Vagina (tissue), 2 donors: Measurements from ENCODE around the gene HS6ST3.

ENCODE experiments used
- POLR2A ChIP-seq, 2 donors: fragments of 450-650 bp; IDR thresholded peaks; one replicate each; pipeline ENCODE4 v1.6.1; 2017; ENCODE audit warnings: antibody characterized with exemption in 2 of 2, mild to moderate bottlenecking in 2 of 2, moderate library complexity in 2 of 2
- TF ChIP-seq, protein P1 (sequence below), 3 experiments: fragments of 450-650 bp in 2 of 3; fragments of 200-600 bp in 1 of 3; sonication (generic) in 1 of 3; IDR thresholded peaks; one replicate each; pipeline ENCODE4 v1.5.1; 2017 to 2019; ENCODE audit warnings: antibody characterized with exemption in 3 of 3, mild to moderate bottlenecking in 2 of 3, moderate library complexity in 2 of 3

DNA sequence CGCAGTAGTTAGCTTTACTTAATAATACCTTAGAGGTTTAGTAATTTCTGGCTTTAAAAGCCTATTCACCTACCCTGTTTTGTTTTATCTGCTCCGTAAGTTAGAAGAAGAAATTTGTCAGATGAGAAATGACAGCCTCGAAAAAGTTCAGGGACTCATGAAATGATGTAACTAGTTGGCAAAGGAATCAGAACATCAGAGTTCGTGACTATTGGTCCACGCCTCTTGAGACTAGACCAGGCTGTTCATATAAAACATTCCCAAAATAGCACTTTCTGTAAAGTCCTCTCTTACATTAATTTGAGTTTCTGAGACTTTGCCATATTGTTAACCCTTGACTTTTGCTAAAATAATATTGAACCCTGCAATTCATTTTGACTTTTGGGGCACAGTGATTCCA, 92.0 kb downstream of the HS6ST3 start:
- TF ChIP-seq, protein P1, sequence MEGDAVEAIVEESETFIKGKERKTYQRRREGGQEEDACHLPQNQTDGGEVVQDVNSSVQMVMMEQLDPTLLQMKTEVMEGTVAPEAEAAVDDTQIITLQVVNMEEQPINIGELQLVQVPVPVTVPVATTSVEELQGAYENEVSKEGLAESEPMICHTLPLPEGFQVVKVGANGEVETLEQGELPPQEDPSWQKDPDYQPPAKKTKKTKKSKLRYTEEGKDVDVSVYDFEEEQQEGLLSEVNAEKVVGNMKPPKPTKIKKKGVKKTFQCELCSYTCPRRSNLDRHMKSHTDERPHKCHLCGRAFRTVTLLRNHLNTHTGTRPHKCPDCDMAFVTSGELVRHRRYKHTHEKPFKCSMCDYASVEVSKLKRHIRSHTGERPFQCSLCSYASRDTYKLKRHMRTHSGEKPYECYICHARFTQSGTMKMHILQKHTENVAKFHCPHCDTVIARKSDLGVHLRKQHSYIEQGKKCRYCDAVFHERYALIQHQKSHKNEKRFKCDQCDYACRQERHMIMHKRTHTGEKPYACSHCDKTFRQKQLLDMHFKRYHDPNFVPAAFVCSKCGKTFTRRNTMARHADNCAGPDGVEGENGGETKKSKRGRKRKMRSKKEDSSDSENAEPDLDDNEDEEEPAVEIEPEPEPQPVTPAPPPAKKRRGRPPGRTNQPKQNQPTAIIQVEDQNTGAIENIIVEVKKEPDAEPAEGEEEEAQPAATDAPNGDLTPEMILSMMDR (IDR thresholded peaks at IDR 0.05) = no peak
- no peak for TF ChIP-seq POLR2A (IDR thresholded peaks at IDR 0.05)
